Parathyroid adenoma (tissue), 2 donors: Measurements from ENCODE around the gene ENG.
"Not testable (repeated sequence)": the region's sequence is repeated elsewhere in the genome, so short reads cannot be mapped to it uniquely, and the experiment has no call there.

Experiments used
- H2AFZ ChIP-seq: fragments of 300-600 bp; sonication (generic); one replicate; pipeline ENCODE4 v1.7.0; 2017; ENCODE audit warnings: antibody characterized with exemption, mild to moderate bottlenecking
- H3K27ac ChIP-seq: fragments of 300-600 bp; sonication (generic); one replicate; pipeline ENCODE4 v1.7.0; 2017
- H3K27me3 ChIP-seq: fragments of 300-600 bp; sonication (generic); one replicate; pipeline ENCODE4 v1.7.0; 2017; ENCODE audit warnings: low read length; ENCODE audit not compliant: control insufficient read depth, insufficient read depth
- H3K36me3 ChIP-seq: fragments of 300-600 bp; sonication (generic); one replicate; pipeline ENCODE4 v1.7.0; 2017; ENCODE audit warnings: low read length; ENCODE audit not compliant: control insufficient read depth, insufficient read depth
- H3K4me1 ChIP-seq: fragments of 300-600 bp; sonication (generic); one replicate; pipeline ENCODE4 v1.7.0; 2017; ENCODE audit warnings: control low read depth
- H3K4me2 ChIP-seq: fragments of 300-600 bp; sonication (generic); one replicate; pipeline ENCODE4 v1.7.0; 2017; ENCODE audit warnings: low read length
- H3K4me3 ChIP-seq: fragments of 300-600 bp; sonication (generic); one replicate; pipeline ENCODE4 v1.7.0; 2017; ENCODE audit warnings: low read depth, low read length
- H3K79me2 ChIP-seq: fragments of 300-600 bp; sonication (generic); one replicate; pipeline ENCODE4 v1.7.0; 2017; ENCODE audit warnings: control low read depth
- H3K9ac ChIP-seq: fragments of 300-600 bp; sonication (generic); one replicate; pipeline ENCODE4 v1.7.0; 2017; ENCODE audit warnings: mild to moderate bottlenecking
- H3K9me3 ChIP-seq: fragments of 300-600 bp; sonication (generic); one replicate; pipeline ENCODE4 v1.7.0; 2017; ENCODE audit warnings: low read length; ENCODE audit not compliant: control insufficient read depth
- CTCF ChIP-seq: fragments of 300-600 bp; sonication (generic); IDR thresholded peaks from one replicate; pipeline ENCODE4 v1.7.0; 2017; ENCODE audit warnings: antibody characterized with exemption, mild to moderate bottlenecking
- donor health status: primary hyperparathyroidism.

ENG gene

GRCh38 chr9:127873223-127873691 lies 18.8 kb upstream of the ENG start:
- Histone ChIP-seq H2AFZ (no peak overlapping the region), H3K27me3 (no peaks in the 10 kb centered on the region), H3K4me3 (no peak overlapping the region), H3K9ac (no peak overlapping the region), H3K79me2 (no peaks in the 10 kb centered on the region), H3K4me1 (no peaks in the 10 kb centered on the region), H3K27ac (no peak overlapping the region), H3K4me2 (no peak overlapping the region), H3K9me3 (no peaks in the 10 kb centered on the region), H3K36me3 (no peaks in the 10 kb centered on the region)
- no peak for TF ChIP-seq CTCF

- Histone ChIP-seq H3K4me2 (no peak overlapping the region), H3K36me3 (no peaks in the 10 kb centered on the region), H3K79me2 (no peaks in the 10 kb centered on the region), H3K9ac (no peak overlapping the region), H3K4me3 (no peak overlapping the region), H2AFZ (no peak overlapping the region), H3K27me3 (no peaks in the 10 kb centered on the region), H3K27ac (no peak overlapping the region), H3K4me1 (no peaks in the 10 kb centered on the region), H3K9me3 (no peaks in the 10 kb centered on the region)
- TF ChIP-seq CTCF = no peak
These were observed 18.1 kb upstream of the ENG start for GRCh38 chr9:127872369-127873222.

- no peak for TF ChIP-seq CTCF
- H3K4me2 ChIP-seq = no peak overlapping the region
- no peaks in the 10 kb centered on the region for H3K27me3 ChIP-seq
- no peak overlapping the region for H3K9ac ChIP-seq
- H3K4me3 ChIP-seq = no peak overlapping the region
- no peaks in the 10 kb centered on the region for H3K79me2 ChIP-seq
- no peaks in the 10 kb centered on the region for H3K9me3 ChIP-seq
- H2AFZ ChIP-seq = no peak overlapping the region
- H3K4me1 ChIP-seq = no peaks in the 10 kb centered on the region
- no peak overlapping the region for H3K27ac ChIP-seq
- no peaks in the 10 kb centered on the region for H3K36me3 ChIP-seq
These were observed 17.1 kb upstream of the ENG start for GRCh38 chr9:127871531-127871930.

- no peak overlapping the region for H3K4me2 ChIP-seq
- no peaks in the 10 kb centered on the region for H3K36me3 ChIP-seq
- no peak overlapping the region for H3K9ac ChIP-seq
- TF ChIP-seq CTCF = no peak
- H2AFZ ChIP-seq = no peak overlapping the region
- no peaks in the 10 kb centered on the region for H3K27me3 ChIP-seq
- no peak overlapping the region for H3K4me3 ChIP-seq
- no peaks in the 10 kb centered on the region for H3K79me2 ChIP-seq
- no peaks in the 10 kb centered on the region for H3K9me3 ChIP-seq
- H3K4me1 ChIP-seq = peaks cover under 1% of the 10 kb centered on the region
- no peak overlapping the region for H3K27ac ChIP-seq
These were observed 16.4 kb upstream of the ENG start for GRCh38 chr9:127870887-127871286.

- not testable (repeated sequence) for H3K36me3 ChIP-seq, H3K4me1 ChIP-seq, H3K4me3 ChIP-seq, H3K9ac ChIP-seq, H3K79me2 ChIP-seq, H2AFZ ChIP-seq, H3K27me3 ChIP-seq, H3K9me3 ChIP-seq, H3K27ac ChIP-seq, H3K4me2 ChIP-seq
These were observed 15.7 kb upstream of the ENG start for GRCh38 chr9:127870153-127870491.
